ENCODE data around the gene SPACA7. TPM values are rescaled to one million over a fixed set of nuclear protein-coding genes. Genes with fewer than 3 reads are reported as not detected.

Gene SPACA7
- total RNA-seq, 1 donor from 2014 or later, result not detected

DNA sequence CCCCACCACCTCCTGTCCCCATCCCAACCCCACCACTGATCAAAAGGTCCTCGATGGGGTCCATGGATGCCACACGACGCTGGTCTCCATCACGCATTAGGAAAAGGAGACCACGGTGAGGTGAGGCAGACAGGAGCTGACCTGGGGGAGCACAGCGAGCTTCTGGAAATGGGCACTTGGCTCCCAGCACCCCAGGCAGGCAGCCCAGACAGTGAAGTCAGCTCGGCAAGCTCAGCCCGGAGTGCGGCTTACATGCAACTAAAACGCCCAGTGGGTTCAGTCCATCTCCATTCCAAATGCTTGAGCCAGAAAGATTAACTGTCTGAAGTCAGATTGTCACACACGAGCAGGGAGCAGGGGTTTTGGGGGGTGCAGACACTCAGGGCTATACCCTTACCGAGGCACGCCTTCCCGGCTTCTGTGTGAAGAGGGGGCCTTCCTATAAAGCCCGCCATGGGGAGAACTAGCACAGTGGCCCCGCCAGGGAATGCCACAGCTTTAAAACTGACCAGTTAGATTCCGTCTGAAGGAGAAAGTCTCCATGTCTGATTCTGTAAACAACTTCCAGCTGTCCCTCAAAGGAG, 79.4 kb downstream of the SPACA7 start:
- no peak for TF ChIP-seq CTCF (conservative IDR thresholded peaks at IDR 0.05; ENCODE audit: low read depth, low read length)
- H3K4me3 ChIP-seq (ENCODE audit: low read depth, low read length), result no peak overlapping the region
- no peak for DNase-seq (ENCODE audit: low read depth)

DNA sequence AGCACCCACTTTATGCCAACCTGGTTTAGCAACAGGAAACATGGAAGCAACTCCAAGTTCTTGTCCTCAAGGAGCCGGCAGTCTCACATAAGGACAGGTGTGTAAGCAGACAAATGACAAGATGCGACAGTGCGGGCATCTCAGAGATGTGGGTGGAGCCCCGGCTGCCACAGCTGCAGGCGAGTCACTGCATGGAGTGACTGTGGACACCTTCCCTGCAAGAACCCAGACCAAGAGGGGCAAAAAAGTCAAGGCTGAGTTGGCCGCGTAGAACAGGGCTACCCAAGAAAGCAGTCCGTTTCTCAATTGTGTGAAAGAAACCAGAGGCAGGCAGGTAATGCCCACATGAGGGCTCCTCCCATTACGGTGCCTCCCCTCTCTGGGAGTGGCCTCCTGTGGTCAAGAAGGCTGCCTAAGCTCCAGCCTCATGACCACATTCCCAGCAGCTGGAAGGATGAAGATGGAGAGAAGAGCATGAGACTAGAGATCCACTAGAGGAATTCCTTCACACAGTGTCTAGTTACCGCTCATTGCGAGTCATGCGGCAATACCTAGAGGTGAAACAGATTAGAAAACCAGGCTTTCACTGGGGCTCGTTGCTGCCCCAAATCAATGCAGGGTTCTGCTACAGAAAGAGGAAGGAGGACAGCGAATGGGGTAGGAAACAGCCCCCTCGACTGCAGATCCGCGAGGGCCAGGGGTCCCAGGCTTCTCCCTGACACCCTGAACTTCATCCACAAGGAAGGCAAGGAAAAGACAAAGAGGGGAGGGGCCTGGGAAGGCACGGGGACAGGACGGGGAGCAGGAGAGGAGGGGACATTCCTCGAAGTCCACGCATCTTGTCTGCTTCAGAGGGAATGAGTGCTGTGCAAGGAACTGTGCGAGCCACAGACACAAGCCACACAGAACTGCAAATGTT, 80.2 kb downstream of the SPACA7 start:
- TF ChIP-seq CTCF (conservative IDR thresholded peaks at IDR 0.05; ENCODE audit: low read depth, low read length), result no peak
- no peak for DNase-seq (ENCODE audit: low read depth)
- no peak overlapping the region for H3K4me3 ChIP-seq (ENCODE audit: low read depth, low read length)

DNA sequence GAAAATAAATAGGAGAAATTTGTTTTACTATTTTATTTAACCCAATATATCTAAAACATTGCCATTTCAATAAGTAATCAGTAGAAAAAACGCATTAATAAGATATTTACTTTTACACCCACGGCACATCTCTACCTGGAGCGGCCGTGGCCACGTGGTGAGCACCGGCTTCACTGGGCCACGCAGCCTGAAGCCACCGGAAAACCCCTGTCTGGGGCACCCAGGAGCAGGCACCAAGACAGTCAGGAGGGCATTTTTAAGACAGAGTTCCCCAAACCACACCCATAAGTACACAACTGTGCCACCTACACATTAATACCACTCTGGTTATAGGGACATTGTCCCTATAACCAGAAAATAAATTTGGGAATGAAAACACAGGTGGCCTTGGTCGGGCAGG, 80.9 kb downstream of the SPACA7 start:
- H3K4me3 ChIP-seq (ENCODE audit: low read depth, low read length), result no peak overlapping the region
- DNase-seq (ENCODE audit: low read depth), result no peak
- no peak for TF ChIP-seq CTCF (conservative IDR thresholded peaks at IDR 0.05; ENCODE audit: low read depth, low read length)

DNA sequence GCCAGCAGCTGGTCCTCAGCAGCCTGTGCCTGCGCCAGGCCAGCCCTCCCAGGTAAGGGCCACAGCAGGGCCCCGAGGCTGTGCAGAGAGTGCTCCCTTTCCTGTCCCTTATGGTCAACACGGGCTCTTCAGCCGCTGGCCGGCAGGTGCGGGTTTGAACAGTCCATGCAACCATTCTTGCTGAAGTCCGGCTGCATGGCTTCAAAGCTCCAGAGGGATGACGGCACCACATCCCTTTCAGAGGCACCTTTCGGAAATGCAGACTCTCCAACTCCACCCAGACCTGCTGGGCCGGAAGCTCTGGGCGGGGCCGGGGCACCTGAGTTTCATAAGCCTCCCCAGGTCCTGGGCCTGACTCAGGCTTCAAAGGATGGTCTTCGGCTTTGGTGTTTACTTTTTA, 81.3 kb downstream of the SPACA7 start:
- TF ChIP-seq CTCF (conservative IDR thresholded peaks at IDR 0.05; ENCODE audit: low read depth, low read length), result no peak
- H3K4me3 ChIP-seq (ENCODE audit: low read depth, low read length), result no peak overlapping the region
- DNase-seq (ENCODE audit: low read depth), result no peak

- no peak overlapping the region for H3K4me3 ChIP-seq (ENCODE audit: low read depth, low read length)
- no peak for DNase-seq (ENCODE audit: low read depth)
- TF ChIP-seq CTCF (conservative IDR thresholded peaks at IDR 0.05; ENCODE audit: low read depth, low read length), result no peak
These were observed 86.3 kb downstream of the SPACA7 start for GRCh38 chr13:112462408-112462807.

- DNase-seq (ENCODE audit: low read depth), result no peak
- TF ChIP-seq CTCF (conservative IDR thresholded peaks at IDR 0.05; ENCODE audit: low read depth, low read length), result no peak
- H3K4me3 ChIP-seq (ENCODE audit: low read depth, low read length), result no peak overlapping the region
These were observed 88.6 kb downstream of the SPACA7 start for GRCh38 chr13:112464720-112465119.
